HG02588 (cell line): ENCODE measurements around the gene ASTN2.

Experiments
- ATAC-seq: cut with Tn5 transposase; IDR thresholded peaks from one replicate; pipeline ENCODE4 v1.9.1; 2021; ENCODE audit warnings: mild to moderate bottlenecking, moderate library complexity; ENCODE audit not compliant: unreplicated experiment

Gene ASTN2, protein sequence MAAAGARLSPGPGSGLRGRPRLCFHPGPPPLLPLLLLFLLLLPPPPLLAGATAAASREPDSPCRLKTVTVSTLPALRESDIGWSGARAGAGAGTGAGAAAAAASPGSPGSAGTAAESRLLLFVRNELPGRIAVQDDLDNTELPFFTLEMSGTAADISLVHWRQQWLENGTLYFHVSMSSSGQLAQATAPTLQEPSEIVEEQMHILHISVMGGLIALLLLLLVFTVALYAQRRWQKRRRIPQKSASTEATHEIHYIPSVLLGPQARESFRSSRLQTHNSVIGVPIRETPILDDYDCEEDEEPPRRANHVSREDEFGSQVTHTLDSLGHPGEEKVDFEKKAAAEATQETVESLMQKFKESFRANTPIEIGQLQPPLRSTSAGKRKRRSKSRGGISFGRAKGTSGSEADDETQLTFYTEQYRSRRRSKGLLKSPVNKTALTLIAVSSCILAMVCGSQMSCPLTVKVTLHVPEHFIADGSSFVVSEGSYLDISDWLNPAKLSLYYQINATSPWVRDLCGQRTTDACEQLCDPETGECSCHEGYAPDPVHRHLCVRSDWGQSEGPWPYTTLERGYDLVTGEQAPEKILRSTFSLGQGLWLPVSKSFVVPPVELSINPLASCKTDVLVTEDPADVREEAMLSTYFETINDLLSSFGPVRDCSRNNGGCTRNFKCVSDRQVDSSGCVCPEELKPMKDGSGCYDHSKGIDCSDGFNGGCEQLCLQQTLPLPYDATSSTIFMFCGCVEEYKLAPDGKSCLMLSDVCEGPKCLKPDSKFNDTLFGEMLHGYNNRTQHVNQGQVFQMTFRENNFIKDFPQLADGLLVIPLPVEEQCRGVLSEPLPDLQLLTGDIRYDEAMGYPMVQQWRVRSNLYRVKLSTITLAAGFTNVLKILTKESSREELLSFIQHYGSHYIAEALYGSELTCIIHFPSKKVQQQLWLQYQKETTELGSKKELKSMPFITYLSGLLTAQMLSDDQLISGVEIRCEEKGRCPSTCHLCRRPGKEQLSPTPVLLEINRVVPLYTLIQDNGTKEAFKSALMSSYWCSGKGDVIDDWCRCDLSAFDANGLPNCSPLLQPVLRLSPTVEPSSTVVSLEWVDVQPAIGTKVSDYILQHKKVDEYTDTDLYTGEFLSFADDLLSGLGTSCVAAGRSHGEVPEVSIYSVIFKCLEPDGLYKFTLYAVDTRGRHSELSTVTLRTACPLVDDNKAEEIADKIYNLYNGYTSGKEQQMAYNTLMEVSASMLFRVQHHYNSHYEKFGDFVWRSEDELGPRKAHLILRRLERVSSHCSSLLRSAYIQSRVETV (N-terminal part only)

DNA sequence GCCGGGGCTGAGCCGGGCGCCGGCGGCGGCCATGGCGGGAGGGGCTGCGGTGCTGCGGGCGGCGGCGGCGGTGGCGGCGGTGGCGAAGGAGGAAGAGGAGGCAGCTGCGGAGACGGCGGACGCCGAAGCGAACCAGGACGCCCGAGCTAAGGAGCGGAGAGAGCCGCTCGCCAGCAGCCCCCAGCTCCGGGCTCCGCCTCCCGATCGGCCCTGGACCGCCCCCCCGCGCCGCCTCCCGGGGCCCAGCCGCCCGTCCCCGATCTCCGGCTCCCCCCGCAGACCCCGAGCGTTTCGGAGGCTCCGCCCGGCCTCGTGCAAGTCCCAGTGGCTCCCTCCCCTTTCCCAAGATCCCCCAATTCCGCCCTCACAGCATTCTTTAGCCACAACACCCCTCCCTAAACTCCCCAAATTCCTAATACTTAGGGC is at the start of gene ASTN2:
ASTN2 (minus strand) TSS at position 152 of the 426 bp plus-strand sequence; CDS start at position 33, 119 bp downstream.
- no peak for ATAC-seq

DNA sequence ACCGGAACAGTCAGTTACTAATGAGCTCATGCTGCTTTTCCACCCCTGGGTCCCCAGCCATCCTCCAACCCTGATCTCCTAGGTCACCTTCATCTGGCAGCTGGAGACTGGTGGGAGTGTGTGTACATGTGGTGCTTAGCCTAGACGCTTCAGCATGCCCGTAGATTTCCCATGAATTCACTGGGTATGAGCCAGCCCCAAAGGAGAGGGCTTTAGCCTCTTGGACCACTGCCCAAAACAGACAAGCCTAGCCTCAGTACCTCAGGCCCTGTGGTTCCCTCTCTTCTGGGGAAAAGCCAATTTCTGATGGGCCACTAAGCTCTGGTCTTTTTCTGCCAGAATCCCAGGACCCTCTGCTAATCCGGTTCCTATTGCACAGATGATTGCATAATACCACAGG is 48.0 kb upstream of the ASTN2 start:
- ATAC-seq = no peak

DNA sequence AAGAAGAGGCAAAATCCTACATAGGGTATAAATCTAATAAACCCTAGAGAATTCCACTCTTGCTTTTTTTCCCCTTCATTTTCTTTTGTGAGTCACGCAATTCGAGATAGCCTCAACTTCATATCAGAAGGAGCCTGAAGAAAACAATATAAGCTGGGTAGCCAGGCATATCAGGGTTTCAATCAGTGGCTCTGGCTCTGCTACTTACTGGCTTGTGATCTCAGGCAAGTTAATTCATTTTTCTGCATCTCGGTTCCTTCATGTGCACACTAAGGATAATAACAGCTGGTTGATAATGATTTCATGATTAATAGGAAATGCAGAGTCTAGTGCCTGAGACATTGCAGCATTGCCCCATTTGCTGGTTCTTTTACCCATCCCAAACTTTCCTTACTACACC is 46.5 kb upstream of the ASTN2 start:
- ATAC-seq = no peak

DNA sequence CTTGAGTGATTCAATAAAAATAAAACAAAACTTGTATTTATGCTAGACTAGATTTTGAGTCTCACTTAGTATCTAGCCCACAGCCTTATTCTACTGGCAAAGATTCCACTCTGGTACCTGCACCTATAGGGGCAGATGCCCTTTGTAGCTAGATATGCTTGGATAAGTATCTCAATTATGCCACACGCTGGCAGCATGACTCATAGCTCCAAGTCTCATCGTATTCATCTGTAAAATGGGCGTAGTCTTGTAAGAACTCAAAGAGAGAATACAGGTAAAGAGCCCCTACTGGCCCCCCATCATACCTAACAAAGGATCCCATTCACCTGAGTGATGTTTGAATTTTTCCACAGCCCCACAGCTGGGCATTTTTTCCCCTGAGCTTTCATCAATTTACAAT is 45.9 kb upstream of the ASTN2 start:
- no peak for ATAC-seq

DNA sequence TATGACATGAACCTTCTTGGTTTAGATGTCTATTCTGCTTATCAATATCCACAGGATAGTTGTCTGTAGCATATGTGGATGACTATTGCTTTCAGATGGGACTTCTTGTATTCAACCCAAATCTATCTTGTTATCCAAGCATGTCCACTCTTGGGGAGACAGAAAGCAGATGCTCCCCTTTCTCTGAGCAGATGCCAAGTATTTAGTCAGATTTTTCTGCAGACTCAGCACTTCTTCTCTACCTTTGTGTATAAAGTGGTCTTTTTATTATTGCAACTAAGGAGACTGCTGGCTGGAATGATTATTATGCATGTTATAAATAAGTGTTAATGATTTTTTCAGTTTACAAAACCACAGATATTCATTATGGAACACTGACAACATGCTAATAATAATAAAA is 45.1 kb upstream of the ASTN2 start:
- ATAC-seq = no peak

DNA sequence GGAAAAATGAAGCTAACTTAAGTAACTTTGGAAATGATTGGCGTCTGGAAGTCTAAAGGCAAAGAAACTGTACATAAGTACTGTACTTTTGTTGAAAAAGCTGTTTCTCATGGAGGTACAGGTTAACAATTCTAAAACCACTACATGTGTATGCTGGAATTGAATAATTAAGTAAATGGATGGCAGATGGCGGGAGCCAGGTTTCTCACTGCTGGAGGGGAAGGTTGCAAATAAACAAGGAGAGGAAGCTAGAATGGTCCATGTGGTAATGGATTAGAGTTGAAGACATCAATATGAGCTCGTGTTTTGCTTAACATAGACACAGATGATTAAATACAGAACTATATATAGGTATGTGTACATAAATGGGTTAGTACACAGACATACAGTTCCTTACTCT is 43.2 kb upstream of the ASTN2 start:
- ATAC-seq = no peak

DNA sequence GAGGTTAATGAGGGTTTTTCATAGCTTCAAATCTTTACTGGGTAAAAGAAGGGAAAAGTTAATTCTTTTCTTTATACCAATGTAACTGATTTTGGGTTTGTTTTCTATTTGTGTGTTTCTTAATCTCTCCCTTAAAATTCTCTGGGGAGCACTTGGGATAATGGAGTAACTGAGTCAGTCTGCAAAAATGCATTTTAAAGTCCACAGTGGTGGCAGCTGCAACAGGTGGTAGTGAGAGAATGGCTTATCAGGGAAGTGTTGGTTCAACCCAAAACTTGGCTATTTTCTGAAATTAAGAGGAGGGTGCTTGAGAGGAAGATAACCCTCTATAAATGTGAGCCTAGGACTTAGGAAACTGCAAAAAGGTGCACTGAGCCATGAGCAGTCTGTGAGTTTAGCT is 39.9 kb upstream of the ASTN2 start:
- ATAC-seq = no peak

DNA sequence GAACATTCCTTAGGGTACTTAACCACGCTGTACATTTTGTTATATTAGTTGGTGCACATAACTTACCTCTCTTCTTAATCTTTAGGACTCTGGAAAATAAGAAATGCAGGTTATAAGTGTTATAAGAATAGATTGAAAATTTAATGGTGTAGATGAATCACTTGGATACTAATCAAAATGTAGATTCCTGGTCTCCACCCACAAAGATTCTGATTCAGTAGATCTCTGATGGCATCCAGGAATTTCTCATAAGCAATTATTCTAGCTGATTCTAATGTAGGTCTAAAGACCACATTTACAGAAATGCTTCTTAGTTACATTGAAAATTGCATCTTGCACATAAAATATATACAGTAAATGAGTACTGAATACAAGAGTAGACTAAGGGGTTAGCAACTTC is 38.9 kb upstream of the ASTN2 start:
- ATAC-seq = no peak

DNA sequence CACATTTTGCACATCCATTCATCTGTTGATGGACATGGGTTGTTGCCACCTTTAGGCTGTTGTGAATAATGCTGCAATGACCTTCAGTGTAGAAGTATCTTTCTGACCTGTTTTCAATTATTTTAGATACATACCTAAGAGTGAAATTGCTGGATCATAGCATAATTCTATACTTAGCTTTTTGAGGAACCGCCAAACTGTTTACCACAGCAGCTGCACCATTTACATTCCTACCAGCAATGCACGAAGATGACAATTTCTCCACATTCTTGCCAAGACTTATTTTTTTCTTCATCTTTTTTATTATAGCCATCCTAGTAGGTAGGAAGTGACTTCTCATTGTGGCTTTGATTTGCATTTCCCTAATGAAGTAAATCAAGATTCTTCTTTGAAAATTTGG is 36.5 kb upstream of the ASTN2 start:
- no peak for ATAC-seq

DNA sequence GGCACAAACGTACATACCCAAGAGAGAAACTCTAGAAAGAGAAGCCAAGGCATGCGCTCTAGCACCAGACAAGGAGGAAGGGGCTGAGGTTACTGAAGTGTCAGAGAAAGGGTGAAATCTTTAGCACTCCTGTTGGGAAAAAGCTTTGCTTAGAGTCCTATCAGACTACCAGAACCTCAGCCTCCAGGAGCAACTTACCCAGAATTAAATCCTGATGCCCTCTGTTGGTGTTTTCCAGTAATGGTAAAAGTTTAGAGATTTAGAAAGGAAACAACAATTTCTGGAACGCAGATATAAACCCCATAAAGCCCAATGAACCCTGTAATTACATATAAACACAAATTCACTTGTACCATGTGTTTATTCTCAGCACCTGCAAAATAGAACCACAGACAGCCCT is 33.2 kb upstream of the ASTN2 start:
- no peak for ATAC-seq

DNA sequence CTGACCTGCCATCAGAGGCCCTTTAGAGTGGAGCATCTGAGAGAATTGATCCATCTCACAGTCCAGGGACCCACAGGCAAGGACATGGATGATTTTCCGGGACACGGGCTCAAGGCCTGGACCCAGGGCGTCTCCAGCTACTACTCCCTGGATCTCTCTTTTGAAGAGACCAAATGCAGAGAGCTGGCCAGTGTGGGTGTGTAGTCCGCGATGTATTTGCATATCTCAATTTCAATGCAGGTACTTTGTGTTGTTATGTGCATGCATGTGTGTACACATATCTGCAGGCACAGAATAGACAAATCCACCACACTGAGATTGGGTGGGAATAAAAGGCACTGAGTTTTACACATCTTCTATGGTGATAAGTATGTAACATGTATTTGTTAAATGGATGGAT is 30.8 kb upstream of the ASTN2 start:
- no peak for ATAC-seq

DNA sequence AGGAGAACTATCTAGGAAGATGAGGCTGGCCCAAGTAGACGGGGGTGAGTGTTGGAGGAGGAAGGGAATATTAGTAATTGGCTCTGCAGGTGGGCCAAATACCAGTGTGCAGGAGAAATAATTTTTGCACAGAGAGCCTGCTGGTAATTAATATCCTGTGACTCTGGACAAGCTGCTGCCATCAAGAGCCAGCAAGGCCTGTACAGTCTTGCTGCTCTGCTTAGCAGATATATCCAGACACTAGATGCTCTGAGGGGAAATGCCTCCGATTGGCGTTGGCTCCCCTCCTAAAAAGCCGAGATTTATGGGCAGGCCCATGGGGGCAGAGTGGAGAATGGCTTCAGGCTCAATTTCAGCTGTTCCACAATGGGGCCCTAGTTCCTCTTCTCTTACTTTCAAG is 29.6 kb upstream of the ASTN2 start:
- ATAC-seq = no peak

DNA sequence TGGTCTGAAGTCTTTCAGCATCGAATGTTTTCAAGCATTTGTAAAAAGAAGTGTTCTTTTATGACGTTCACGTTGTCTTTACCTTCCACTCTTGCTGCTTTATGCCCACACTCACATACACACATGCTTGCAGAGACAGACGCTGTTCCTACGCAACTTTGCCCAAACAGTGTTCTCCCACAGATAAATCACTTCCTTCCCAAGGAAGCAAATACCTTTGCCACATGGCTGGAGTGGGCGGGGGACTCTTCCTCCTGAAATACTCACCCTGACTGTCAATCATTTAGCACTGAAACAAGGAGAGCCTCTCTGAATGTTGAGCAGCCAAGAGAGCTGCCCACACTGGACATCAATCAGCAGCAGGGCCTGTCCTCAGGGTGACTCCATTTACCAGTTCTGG is 22.4 kb upstream of the ASTN2 start:
- ATAC-seq = no peak

DNA sequence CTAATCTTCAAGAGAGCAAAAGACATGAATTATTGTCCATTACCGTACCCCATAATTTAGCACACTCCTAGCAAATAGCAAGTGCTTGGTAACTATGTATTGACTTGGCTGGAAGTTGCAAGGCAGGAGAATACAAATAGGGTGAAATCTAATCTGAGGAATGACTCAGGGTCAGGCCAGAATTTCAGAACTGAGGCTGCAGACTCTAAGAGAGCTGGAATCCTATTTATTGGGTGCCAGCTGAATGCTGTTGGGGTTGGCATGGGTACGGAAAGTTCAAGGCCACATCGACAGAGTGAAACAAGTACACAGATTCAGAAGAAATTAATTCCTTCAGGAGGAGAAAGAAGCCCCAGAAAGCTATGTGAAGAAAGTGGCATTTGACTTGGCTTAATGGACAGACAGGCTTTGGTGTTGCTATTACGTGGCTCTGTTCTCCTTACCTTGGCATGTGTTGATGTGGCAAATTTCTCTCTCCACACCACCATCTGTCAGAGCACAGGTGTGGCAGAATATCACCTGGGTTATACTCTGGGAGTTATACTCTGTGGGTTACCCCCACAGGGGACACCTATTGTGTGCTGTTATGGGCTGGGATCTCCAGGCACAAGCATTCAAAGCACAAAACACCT is 20.9 kb upstream of the ASTN2 start:
- ATAC-seq = no peak

DNA sequence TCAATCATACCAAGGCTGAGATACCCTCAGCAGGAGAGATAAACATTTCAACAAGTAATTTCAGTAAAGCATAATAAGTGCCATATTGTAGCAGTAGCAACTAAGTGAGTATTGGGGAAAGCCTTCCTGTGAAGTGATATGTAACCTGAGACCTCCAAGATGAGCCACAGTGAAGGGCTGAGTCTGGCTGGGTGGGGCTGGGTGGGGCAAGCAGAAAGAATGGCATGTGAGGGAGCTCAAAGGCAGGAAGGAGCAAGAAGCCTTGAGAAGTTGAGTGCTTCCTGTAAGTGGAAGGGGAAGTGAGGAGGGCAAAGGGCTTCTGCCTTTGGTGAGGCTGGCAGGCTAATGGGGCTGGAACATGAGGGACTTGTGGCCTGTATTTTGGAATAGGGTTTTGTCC is 19.7 kb upstream of the ASTN2 start:
- ATAC-seq = no peak

DNA sequence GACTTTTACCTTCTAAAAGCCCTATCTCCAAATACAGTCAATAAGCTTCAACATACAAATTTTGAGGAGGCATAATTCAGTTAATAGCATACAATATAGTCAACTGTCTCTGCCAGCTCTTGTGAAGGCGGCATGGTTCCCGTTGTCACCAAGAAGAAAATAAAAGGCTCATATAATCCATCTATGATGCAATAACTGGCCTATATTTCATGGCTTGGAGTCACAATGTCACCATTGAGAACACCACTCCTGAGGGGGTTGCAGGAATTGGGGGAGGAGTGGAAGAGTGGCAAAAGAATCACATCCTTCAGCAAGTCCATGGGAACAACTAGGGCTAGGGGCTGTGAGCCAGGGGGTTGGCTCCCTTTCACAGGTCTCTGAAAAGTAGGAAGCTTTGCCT is 16.0 kb upstream of the ASTN2 start:
- ATAC-seq = no peak

DNA sequence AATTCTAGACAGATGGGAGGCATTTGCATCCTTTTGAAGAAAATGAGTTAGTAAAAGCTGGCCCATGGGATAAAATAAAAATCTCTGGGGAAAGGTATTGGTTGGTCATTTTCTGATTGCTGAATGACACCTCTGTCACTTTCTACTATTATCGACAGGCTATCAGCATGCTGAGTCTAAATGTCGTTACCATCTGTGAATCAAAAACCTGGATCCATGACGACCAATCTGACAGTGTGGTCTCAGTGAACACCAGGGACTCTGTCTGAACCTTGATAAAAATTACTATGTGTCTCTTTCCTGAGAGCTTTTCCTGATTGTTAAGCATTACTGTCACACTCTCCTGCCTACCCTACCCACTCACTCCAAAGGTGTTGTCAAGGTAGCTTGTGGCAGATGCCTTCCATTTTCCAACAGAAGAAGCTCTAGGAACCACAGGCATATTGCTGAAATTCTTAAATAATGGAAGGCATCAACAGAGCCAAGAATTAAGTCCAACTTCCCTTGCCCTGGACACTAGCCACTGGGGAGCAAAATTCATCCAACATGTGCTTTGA is 12.6 kb upstream of the ASTN2 start:
- no peak for ATAC-seq

DNA sequence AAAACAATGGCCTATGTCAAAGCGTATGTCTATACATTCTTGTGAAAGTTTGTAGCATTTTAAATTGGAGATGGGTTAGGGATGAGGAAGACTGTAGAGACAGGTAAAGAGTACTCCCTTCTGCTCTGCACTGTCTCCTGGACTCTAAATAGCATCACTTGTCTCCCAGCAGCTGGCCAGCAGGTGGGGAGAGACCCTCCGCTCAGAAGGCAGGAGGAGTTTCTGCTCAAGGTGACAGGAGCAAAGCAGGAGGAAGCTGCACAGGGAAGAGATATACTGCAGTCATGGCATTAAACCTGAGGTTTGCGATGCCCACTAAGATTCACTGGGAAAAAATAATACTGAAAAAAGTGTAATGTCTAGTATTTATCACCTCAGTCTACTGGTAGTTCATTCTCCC is 10.7 kb upstream of the ASTN2 start:
- no peak for ATAC-seq

DNA sequence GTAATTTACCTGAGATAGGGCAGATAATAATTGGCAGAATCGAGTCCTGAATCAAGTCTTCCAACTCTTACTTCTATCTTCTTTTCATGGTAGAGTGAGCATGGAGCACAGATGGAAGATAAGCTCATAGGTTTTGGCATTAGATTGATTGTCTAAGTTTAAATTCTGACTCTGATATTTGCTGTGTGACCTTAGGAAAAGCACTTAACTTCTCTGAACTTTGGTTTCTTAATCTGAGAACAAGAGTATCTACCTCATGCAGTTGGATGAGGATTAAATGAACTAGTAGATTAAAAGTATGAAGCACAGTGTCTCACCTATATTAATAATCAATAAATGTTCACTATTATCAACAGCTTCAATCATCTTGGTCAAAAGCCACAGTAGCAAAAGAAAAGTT is 9.4 kb upstream of the ASTN2 start:
- ATAC-seq = no peak

DNA sequence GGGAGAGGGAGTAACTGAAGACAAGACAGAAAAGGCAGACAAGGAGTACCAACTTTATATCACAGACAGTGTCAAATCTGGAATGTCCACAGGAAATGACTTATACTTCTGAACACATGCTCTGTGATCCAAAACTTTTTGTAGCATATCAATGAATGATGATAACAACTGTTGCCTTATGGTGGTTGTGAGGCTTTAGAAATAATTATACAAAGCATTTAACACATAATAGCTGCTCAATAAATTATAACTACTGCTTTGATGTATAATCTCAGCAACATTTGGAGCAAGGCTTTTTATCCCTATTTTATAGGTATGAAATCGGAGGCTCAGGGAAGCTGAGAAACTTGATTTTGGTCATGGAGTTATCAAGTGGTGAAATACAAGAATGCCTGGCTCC is 3.3 kb upstream of the ASTN2 start:
- ATAC-seq = no peak

DNA sequence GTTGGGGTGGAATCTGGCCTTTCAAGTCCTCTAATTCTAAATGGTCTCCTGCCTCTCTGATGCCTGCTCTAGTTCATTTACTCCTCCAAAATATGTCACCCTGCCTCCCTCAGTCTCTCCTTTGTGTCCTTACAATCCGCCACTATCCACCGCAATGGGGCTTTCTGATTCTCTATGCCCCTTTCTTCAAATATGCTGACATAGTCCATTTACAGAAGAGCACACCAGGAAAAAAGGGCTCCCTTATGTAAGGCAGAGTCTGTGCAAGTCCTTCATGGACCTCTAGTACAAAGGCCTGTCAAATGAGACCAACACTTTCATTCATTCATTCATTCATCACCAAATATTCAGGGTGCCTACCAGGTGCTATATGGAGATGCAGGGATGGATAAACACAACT is 2.0 kb upstream of the ASTN2 start:
- ATAC-seq = no peak
